GM18526 (cell line): ENCODE results near the gene MCM8.

Experiments
- POLR2A ChIP-seq: IDR thresholded peaks from 3 replicates; pipeline ENCODE4 v1.6.1; 2011; ENCODE audit not compliant: insufficient read length; ENCODE audit errors: extremely low read depth

The MCM8 gene

DNA sequence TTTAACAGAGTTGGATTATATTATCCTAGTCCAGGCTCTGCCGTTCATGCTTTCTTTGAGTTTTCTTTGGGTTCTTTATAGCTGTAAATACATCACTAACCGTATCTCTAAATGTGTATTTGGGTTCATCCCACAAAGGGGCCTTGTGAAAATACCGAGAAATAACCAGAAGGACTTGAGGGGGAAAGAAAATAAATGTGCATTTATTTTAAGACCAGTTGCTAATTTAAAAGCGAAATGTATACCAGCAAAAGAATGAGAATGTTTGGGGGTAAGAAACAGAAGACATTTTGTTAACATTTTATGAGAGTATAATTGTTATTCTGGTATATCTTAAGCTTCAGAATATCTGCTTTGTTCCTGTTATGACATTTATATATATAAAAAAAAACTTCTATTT is 64.5 kb downstream of the MCM8 start:
- TF ChIP-seq POLR2A: no peak

DNA sequence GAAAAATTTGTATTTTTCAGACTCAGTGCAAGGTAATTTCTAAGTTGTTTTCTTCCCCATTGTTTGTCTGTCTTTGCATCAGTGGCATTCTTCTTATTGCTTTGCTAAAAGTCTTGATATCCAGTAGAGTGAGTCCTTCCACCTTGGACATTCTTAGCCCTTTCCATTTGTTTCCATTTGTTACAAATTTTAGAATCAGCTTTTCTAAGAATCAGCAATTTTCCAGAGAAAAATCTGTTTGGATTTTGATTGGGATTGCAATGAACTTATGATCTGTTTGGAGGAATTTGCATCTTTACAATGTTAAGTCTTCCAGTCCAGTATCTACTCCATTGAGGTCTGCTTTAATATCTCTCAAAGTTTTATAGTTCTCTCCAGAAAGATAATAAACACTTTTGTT is 67.0 kb downstream of the MCM8 start:
- no peak for TF ChIP-seq POLR2A

DNA sequence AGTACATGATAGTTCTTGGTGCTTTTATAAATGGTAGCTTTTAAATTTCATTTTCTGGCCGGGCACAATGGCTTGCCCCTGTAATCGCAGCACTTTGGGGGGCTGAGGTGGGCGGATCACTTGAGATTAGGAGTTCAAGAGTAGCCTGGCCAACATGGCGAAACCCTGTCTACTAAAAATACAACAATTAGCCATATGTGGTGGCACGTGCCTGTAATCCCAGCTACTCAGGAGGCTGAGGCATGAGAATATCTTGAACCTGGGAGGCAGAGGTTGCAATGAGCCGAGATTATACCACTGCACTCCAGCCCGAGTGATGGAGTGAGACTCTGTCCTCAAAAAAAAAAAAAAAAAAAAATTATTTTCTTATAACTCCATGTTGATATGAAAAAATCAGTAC is 67.4 kb downstream of the MCM8 start:
- no peak for TF ChIP-seq POLR2A

DNA sequence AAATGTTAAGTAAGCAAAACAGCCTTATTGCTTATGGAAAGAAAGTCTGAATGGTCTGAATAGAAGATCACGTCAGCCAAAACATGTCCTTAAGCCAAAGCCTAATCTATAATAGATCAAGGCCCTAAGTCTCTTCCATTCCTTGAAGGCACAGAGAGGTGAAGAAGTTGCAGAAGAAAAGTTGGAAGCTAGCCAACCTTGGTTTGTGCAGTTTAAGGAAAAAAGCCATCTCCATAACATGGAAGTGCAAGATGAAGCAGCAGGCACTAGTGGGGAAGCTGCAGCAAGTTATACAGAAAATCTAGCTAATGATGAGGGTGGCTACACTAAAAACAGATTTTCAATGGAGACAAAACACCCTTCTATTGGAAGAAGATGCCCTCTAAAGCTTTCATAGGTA is 74.3 kb downstream of the MCM8 start:
- no peak for TF ChIP-seq POLR2A

DNA sequence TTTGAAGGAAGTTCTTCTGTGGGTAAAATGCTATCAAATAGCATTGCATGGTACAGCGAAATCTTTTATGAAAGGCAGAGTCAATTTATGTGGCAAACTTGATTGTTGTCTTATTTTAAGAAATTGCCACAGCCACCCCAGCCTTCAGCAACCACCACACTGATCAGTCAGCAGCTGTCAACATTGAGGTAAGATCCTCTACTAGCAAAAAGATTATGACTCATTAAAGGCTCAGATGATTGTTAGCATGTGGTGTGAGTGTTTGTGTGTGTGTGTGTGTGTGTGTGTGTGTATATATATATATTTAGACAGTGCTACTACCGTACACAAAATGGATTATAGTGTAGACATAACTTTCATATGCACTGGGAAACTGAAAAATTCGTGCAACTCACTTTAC is 75.6 kb downstream of the MCM8 start:
- no peak for TF ChIP-seq POLR2A

DNA sequence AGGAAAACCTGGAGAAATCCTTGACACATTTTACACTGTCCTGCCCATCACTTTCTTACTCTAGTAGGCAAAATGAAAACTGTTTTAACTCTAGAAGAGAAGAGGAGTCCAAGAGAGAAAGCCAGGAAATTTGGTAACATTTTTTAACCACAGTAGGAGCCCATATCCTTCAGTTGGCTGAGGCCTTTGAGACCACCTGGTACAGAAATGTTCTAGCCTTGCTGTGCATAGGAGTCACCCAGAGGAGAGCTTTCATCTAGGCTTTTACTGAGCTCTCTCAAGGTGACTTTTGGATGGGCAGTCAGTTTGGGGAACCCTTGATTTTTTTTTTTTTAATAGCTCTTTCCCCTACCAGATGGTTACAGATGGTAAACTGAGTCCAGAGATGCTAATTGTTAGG is 78.4 kb downstream of the MCM8 start:
- no peak for TF ChIP-seq POLR2A

DNA sequence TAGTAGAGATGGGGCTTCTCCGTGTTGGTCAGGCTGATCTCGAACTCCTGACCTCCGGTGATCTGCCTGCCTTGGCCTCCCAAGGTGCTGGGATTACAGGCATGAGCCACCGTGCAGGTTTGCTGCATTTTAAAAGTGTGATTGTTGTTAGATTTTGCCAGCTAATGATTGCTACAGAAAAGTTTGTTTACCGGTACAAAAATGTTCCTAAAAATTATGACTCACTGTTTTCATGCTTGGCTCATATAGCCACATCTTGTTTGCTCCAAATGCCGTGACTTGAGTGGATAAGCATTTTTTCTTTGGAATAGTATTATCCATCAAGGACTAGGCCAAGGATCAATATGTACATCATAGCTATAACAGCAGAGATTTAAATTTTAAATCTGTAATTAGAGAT is 79.1 kb downstream of the MCM8 start:
- TF ChIP-seq POLR2A: no peak

DNA sequence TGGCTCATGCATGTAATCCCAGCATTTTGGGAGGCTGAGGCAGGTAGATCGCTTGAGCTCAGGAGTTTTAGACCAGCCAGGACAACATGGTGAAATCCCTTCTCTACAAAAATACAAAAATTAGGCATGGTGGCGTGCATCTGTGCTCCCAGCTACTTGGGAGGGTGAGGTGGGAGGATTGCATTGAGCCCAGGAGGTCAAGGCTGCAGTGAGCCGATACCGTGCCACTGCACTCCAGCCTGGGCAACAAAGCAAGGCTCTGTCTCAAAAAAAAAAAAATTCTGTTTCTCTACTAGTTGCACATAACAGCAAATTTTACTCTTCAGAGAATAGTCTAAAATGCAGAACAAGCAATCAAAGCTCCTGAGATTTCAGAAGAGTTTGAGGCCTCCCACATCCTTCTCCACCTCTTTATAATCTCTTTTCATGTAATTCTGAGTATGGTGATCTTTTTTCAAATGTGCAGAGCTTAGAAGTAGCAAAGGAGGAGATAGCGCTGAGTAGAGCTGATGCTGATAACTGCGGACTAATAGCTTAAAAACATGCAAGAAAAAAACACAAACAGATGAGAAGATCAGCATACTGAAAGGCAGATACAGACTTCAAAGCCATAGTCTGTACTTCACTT is 80.1 kb downstream of the MCM8 start:
- TF ChIP-seq POLR2A: no peak

DNA sequence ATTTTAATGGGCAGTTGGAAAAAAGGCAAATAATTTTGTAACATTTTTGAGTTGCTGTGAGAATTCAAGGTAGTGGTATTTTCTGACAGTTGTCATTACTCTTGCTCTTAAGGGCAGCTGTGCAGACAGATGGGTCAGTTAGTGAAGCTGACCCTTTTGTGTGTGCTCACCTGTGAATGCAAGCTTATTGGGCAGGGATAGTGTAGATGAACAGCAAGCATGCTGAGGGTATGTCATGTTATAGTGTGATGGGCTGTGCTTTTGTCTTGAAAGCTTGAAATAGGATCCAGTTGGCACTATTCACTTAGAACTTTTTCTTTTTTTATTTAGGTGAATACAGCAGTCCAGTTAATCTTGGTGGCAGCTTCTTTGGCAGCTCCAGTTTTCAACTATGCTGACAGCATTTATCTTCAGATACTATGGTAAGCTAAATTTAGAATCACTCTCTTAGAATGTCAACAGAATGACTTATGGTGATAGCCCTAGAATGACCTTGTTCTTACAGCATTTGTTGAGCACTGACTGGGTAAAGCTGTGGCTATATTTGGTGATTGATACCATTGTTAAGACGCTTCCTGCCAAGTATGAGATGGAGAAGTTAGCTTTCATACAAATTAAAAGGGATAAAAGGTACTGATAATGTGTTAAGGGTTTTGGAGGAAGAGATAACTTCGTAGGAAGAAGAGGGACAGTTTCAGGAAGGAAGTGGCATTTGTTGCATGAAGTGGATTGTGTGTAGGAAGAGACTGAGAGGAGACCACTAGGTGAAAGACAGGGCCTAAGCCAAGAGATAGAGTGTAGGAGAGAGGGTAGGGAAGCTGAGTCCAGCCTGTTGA is 83.9 kb downstream of the MCM8 start:
- no peak for TF ChIP-seq POLR2A

DNA sequence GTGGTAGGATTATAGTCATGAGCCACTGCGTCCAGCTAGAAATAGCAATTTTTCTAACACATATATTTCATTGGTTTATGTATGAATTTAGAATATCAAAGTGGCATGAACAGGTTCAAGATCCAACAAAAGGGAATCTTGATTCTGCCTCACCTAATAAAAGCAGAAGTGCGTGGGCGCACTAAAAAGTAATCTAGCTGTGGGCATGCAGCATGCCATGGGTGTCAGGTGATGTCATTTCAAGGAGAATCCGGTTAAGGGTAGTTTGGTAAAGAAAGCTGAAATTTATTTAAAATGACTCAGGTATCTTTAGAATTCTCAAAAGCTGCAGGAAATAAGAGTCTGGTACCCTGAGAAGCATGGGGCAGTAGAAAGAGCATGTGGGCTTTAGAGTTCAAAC is 85.8 kb downstream of the MCM8 start:
- TF ChIP-seq POLR2A: no peak

DNA sequence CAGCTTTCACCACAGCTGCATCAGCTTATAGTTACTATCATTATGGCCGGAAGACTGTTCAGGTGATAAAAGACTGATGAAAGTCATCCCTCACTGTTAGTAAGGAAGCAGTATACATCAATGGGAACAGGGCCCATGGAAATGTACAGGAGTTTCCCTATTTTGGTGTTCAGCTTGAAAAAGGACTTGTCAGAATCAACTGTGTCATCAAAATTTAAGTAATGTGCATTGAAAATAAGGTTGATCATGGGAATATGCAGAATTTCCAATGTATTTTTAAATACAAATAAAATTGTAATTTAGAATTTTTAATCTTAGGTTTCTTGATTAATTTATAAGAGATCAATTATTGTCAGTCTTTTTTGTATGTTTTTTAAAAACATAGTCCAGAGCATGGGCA is 86.6 kb downstream of the MCM8 start:
- no peak for TF ChIP-seq POLR2A

DNA sequence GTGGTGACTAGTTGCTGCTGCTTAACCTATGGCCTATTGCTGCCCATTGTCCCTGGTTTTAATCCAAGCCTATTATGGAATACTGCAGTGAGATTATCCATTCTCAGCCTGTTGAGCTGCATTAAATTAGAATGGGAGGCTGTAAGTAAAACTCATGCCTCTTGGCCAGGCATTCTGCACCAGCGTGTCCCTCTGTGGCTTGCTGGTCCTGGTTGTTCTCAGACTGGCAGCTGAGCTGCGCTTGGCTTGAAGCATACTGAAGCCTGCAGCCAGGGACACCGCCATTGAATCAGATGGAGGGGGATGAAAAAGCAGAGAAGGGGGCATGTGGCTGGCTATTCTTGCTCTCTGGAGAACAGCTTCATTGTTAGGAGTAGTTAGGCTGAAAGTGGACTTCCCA is 87.8 kb downstream of the MCM8 start:
- no peak for TF ChIP-seq POLR2A

DNA sequence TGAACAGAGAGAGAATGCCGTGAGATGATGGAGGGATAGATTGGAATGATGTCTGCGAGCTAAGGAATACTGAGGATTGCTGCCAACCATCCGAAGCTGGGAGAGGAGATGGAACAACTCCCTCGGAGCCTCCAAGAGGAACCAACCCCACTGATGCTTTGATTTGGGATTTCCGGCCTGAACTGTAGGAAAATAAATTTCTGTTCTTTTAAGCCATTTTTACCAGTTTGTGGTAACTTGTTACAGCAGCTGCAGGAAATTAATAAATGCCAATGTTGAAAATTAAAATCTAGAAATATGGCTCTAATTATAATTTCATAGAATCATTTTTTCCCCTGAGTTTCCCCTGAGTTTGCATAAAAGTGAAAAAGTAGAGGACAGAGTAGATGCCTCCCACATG is 89.3 kb downstream of the MCM8 start:
- TF ChIP-seq POLR2A: no peak

DNA sequence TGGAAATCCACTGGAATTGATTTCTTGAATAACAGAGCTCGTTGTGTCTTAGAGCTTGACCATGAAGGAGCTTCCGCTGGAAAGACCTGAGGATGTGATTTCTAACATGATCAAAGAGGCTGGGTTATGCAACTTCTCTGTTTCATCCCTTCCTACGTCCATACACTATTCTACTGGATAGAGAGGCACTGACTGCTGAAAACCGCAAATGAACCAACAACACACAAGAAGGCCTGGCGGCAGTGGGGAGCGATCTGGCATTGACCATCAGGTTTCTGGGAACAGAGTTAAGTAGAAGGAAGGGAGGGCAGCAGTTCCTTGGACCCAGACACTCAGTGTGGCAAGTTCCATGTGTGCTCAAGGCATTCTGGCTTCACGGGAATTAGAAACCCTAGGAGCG is 90.1 kb downstream of the MCM8 start:
- TF ChIP-seq POLR2A: no peak

DNA sequence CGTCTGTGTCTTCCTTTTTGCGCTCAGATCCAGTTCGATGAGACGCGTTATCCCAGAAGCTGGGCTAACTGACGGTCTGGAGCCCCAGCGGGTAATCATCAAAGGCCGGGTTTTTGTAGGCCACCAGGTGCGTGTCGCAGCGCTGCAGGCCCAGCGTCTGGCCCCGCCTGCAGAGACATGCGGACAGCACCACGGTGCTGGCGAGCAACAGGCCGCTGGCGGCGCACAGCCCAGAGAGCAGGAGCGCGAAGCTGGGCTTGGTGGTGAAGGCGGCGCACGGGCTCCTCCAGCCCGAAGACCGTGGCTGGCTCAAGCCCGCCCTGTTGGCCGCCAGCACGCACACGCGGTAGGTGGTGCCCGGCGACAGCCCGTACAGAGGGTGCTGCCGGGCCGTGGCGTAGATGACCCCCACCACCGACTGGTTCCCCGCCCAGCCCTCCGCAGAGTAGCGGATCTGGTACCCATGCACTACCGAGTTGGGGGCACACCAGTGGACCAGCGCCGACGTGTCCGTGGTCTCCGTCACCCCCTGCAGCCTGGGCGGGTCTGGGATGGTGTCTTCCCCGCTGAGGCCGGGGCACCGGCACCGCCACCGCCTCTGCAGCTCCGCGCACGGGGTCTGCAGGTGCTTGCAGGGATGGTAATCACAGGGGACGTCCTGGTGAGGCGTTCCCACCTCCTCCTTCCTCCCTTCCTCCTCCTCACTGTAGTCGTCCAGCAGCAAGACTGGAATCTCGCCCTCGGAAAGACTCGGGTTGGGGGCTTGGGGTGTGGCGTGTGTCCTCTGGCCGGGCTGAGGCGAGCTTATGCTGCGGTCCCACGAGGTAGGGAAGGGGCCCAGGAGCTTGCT is 90.7 kb downstream of the MCM8 start:
- TF ChIP-seq POLR2A: no peak

DNA sequence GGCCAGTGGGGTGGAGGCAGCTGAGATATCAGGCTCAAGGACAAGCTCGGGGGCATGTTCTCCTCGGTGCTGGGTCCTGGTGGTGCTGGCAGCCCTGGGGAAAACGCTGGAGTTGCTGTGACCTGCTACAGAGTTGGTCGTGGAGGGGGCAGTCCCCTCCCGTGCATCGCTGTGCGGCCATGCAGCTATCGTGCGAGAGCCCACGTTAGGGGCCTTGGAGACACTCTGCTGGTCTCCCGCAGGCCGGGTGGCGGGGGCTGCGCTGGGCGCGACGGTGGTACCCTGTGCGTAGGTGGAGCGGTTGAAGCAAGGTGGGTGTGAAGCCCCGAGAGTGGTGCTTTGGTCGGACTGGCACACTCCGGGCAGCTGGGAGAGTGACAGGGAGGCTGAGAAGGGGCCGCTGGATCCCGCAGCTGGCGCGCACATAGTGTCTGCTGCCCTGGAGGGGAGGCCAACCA is 91.4 kb downstream of the MCM8 start:
- TF ChIP-seq POLR2A: no peak

DNA sequence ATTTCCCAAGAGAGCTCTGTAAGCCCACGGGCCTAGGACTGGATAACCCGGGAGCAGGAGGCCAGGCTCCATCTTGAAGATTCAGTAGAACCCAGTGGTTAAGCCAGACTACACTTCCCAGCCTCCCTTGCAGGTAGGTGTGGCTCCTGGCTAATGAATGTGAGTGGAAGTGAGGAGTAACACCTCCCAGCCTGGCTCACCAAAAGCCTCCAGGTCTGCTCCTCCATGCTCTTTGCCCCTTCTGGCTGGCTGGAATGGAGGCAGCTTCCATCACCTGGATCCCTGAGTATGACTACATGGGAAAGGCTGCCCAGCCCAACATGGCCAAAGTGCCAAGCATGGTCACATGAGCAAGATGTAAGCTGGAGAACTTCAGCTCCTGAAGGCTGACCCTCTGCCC is 93.7 kb downstream of the MCM8 start:
- TF ChIP-seq POLR2A: no peak

DNA sequence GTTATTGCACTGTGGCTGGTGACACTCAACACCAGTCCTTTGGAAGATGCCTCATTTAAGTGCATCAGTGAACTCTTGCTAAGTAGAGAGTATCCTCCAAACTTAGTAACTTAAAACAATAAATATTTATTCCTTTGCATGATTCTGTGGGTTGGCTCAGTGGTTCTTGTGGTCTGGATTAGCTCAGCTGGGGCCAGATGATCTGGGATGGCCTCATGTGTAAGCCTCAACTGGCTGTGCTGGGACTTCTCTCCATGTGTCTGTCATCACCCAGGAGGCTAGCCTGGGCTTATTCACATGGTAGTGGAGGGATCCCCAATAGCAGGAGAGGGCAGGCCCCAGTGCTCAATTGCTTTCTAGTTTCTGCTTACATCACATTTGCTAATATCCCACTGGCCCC is 95.1 kb downstream of the MCM8 start:
- TF ChIP-seq POLR2A: no peak
